ENCODE data around the gene GABRB1.
A peak's percentile ranks its signal among the peaks of the same experiment; 100 is the strongest.

GABRB1 gene

GRCh38 chr4:47049347-47049746 is 18.0 kb downstream of the GABRB1 start:
- DNase-seq: no peak

GRCh38 chr4:47050761-47051725 is 19.7 kb downstream of the GABRB1 start:
- no peak for DNase-seq

GRCh38 chr4:47053485-47053884 is 22.1 kb downstream of the GABRB1 start:
- no peak for DNase-seq

GRCh38 chr4:47054130-47054529 is 22.8 kb downstream of the GABRB1 start:
- no peak for DNase-seq

DNA sequence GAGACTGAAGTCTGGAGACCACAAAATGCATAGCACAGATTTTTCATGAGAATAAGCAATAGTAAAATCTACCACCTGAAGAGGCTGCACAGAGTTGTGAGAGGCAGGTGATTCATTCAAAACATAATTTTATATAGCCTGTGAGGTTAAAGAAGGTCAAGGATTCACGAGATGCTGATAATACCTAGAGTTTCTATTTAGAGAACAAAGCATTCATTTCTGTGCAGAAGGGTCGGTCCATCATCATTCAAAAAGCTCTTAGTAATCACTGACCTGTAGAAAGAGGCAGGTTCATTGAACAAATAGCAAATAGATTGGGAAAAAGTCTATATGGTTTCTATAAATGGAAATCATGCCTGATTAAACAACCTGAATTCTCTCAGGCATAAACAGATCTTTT is 26.6 kb downstream of the GABRB1 start:
- DNase-seq: no peak

GRCh38 chr4:47060561-47060960 is 29.2 kb downstream of the GABRB1 start:
- no peak for DNase-seq

DNA sequence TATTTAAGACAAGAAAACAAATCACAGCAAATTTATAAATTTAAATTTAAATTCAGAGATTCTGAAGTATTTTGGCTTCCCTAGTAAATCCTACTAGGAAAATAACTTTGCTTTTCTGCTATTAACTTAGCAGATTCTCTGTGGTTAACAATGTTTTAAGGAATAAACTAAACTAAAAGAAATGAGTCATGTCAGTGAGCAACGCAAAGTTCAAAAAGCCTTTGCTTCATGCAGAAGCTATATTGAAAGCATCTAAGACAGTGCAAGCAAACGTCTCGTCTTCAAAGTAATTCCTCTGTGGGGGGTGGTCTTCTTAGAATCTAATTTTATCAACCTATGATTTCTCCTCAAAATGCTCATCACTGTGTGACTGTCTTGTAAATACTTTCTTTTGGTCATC is 30.1 kb downstream of the GABRB1 start:
- DNase-seq: no peak

DNA sequence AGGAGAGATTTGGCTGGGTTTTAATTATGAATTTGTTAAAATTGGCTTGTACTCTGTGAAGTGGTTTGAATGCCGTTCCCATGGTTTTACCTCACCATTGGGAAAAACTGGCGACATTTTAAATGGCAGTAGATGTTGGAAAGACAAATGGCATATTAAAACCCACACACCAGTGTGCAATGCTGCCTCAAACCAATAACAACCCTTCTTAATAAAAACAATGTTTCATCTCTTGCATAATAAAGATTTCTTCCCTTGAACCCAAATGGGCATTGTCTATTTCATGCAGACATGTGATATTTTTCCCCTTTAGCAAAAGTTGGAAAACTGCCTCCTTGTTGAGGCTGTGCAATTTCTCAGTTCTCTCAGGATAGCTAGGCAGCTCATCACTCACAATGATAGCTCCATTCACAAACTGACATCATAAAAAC is 33.7 kb downstream of the GABRB1 start:
- no peak for DNase-seq

GRCh38 chr4:47068986-47069385 is 37.6 kb downstream of the GABRB1 start:
- no peak for DNase-seq

- DNase-seq: peak; percentile 1 to 36 (median 22)
Measured at GRCh38 chr4:47071901-47072341, 40.6 kb downstream of the GABRB1 start.

GRCh38 chr4:47073647-47074046 is 42.3 kb downstream of the GABRB1 start:
- no peak for DNase-seq

GRCh38 chr4:47074816-47075215 is 43.4 kb downstream of the GABRB1 start:
- DNase-seq: no peak

- DNase-seq: no peak
Measured at GRCh38 chr4:47075262-47075661, 43.9 kb downstream of the GABRB1 start.

GRCh38 chr4:47075919-47076318 is 44.6 kb downstream of the GABRB1 start:
- DNase-seq: no peak

DNA sequence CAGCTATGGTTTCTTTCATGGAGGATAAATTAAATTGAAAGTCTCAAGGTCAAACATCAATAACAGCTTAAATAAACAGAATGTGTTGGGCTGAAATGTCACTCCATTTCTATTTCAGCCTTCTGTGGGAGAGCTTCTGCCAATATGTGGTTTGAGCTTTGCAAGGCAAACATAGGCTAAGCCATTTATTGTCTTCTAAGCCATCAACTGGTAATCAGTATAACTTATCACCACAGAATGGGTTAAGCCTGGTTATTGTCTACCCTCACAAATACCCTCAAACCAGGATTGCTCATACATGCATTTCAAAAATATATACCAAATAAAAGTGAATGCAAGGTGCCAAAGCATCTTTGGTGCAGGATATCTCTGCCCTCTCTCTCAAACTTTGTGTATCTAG is 52.7 kb downstream of the GABRB1 start:
- DNase-seq: no peak

GRCh38 chr4:47084795-47085194 is 53.4 kb downstream of the GABRB1 start:
- no peak for DNase-seq

DNA sequence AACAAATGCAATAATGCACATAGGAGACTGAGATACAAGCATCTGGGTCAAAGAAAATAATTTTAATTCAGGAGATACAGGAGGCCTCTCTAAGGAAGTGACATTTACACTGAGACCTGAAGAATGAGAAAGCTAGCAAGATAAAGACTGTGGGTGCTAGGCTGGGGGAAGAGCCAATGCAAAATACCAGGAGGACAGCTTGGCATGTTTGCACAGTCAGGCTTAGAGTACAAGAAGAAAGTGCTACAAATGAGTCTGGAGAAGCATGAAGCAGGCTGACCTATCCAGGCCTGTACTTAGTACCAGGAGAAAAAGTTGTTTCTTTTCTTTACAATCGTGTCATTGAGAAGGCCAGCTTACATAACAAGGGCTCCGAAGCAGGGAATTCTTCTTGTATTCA is 56.9 kb downstream of the GABRB1 start:
- DNase-seq: no peak

DNA sequence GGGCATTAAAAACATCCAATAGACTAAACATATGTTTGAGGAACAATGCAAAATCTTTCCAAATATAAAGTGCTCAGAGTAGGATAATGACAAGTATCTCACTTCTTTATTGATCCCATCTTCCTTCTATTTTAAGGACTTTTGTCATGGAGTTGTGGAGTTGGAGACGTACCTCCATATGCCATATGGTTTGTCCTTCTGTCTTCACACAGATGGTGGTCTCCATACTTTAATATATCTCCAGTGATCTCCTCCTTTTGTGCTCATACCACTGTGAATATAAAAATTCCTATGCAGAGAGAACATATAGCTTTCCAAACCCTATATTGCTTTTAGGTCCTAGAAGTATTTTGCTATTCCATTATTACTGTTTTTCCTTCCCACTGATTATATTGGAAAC is 64.5 kb downstream of the GABRB1 start:
- no peak for DNase-seq

GRCh38 chr4:47101453-47101852 is 70.1 kb downstream of the GABRB1 start:
- DNase-seq: peak; percentile 3 to 19 (median 7)

GRCh38 chr4:47104986-47105385 is 73.6 kb downstream of the GABRB1 start:
- no peak for DNase-seq

DNA sequence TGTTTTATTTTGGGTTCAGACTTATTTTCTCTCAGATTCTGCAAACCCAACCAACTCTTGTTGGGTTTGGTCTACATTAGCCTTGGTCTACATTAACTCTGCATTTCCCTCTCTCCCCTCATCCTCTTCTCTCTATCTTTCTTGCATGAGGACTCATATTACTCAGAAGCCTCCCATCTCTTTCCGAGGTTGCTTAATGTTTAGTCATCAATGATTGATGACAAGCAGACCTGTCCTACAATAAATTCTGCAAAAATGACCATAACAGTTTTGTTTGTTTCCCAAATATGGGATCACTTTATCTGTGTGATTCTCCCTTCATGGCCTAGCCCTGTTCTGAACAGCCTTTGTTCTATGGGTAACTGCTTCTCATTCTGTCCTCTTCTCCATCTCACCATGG is 75.2 kb downstream of the GABRB1 start:
- DNase-seq: no peak

- DNase-seq: no peak
Measured at GRCh38 chr4:47109379-47109778, 78.0 kb downstream of the GABRB1 start.

DNA sequence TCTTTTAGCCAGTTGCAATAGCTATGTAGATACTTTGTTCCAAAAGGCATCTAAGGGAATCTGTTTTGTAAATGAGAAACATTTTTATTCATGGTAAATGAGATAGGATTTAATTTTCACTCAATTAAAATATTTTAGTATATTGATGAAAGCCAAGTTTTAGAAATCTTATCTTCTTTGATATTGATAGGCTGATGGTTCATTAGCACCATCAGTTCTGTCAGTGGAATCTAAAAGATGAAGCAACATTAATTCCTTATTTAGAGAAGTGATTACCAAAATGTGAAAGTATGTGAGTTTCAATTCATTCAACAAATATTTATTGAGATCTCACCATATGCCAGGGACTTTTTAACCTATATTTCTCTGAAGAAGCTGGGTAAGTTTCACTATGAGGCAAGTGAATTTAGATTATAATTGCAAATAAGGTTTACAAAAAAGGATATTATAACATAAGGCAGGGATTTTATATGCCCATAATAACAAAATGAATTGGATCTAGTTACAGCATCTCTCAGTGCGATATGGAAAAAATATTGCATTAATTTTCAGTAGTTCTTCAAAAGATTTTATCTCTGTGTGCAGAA is 79.3 kb downstream of the GABRB1 start:
- DNase-seq: no peak

- DNase-seq: no peak
Measured at GRCh38 chr4:47118192-47118929, 87.0 kb downstream of the GABRB1 start.
